Measurements from ENCODE around the gene UCP1. TPM values are rescaled to one million over a fixed set of nuclear protein-coding genes. Genes with fewer than 3 reads are reported as not detected.

The UCP1 gene
- total RNA-seq, 1 donor from 2014 or later = not detected

GRCh38 chr4:140609548-140610425 lies 41.0 kb upstream of the UCP1 start:
- TF ChIP-seq CTCF (IDR thresholded peaks at IDR 0.05; ENCODE audit: unreplicated experiment) = peak; percentile 67
- Mint-ChIP-seq H3K9me3 (ENCODE audit: low read depth) (no peaks in the 10 kb centered on the region), H3K4me1 (ENCODE audit: low read depth) (peaks cover 5% of the 10 kb centered on the region), H3K27me3 (peaks cover 3% of the 10 kb centered on the region), H3K27ac (no peak overlapping the region), H3K4me3 (ENCODE audit: low read depth) (no peak overlapping the region), H3K36me3 (ENCODE audit: insufficient read depth) (no peaks in the 10 kb centered on the region)
- DNase-seq (ENCODE audit: low spot score, unreplicated experiment) = no peak

GRCh38 chr4:140607852-140608251 lies 39.1 kb upstream of the UCP1 start:
- no peaks in the 10 kb centered on the region for H3K36me3 Mint-ChIP-seq (ENCODE audit: insufficient read depth)
- H3K9me3 Mint-ChIP-seq (ENCODE audit: low read depth) = no peaks in the 10 kb centered on the region
- no peak overlapping the region for H3K27ac Mint-ChIP-seq
- no peaks in the 10 kb centered on the region for H3K27me3 Mint-ChIP-seq
- no peak for TF ChIP-seq CTCF (IDR thresholded peaks at IDR 0.05; ENCODE audit: unreplicated experiment)
- no peak overlapping the region for H3K4me3 Mint-ChIP-seq (ENCODE audit: low read depth)
- DNase-seq (ENCODE audit: low spot score, unreplicated experiment) = no peak
- peaks cover 5% of the 10 kb centered on the region for H3K4me1 Mint-ChIP-seq (ENCODE audit: low read depth)

- DNase-seq (ENCODE audit: low spot score, unreplicated experiment) = no peak
- no peaks in the 10 kb centered on the region for H3K9me3 Mint-ChIP-seq (ENCODE audit: low read depth)
- TF ChIP-seq CTCF (IDR thresholded peaks at IDR 0.05; ENCODE audit: unreplicated experiment) = no peak
- H3K27me3 Mint-ChIP-seq = no peaks in the 10 kb centered on the region
- no peaks in the 10 kb centered on the region for H3K36me3 Mint-ChIP-seq (ENCODE audit: insufficient read depth)
- peaks cover 11% of the 10 kb centered on the region for H3K4me1 Mint-ChIP-seq (ENCODE audit: low read depth)
- H3K27ac Mint-ChIP-seq = no peak overlapping the region
- no peak overlapping the region for H3K4me3 Mint-ChIP-seq (ENCODE audit: low read depth)
These were observed 35.8 kb upstream of the UCP1 start for GRCh38 chr4:140604544-140604943.

- Mint-ChIP-seq H3K36me3 (ENCODE audit: insufficient read depth) (no peaks in the 10 kb centered on the region), H3K27me3 (no peaks in the 10 kb centered on the region), H3K4me1 (ENCODE audit: low read depth) (peaks cover 11% of the 10 kb centered on the region), H3K27ac (no peak overlapping the region), H3K4me3 (ENCODE audit: low read depth) (no peak overlapping the region), H3K9me3 (ENCODE audit: low read depth) (no peaks in the 10 kb centered on the region)
- DNase-seq (ENCODE audit: low spot score, unreplicated experiment) = no peak
- TF ChIP-seq CTCF (IDR thresholded peaks at IDR 0.05; ENCODE audit: unreplicated experiment) = no peak
These were observed 34.5 kb upstream of the UCP1 start for GRCh38 chr4:140603286-140603685.

- no peak for TF ChIP-seq CTCF (IDR thresholded peaks at IDR 0.05; ENCODE audit: unreplicated experiment)
- DNase-seq (ENCODE audit: low spot score, unreplicated experiment) = no peak
- no peaks in the 10 kb centered on the region for H3K27me3 Mint-ChIP-seq
- H3K27ac Mint-ChIP-seq = no peak overlapping the region
- H3K9me3 Mint-ChIP-seq (ENCODE audit: low read depth) = no peaks in the 10 kb centered on the region
- H3K4me1 Mint-ChIP-seq (ENCODE audit: low read depth) = peaks cover 11% of the 10 kb centered on the region
- no peaks in the 10 kb centered on the region for H3K36me3 Mint-ChIP-seq (ENCODE audit: insufficient read depth)
- no peak overlapping the region for H3K4me3 Mint-ChIP-seq (ENCODE audit: low read depth)
These were observed 34.0 kb upstream of the UCP1 start for GRCh38 chr4:140602714-140603113.

Measured in progenitor cell of endocrine pancreas (in vitro differentiated cells).